HepG2 (cell line): Measurements from ENCODE around the gene FAM193A. TPM values are rescaled to one million over a fixed set of nuclear protein-coding genes. Genes with fewer than 3 reads are reported as not detected.

Experiments
- ATAC-seq: fragments of 200-7000 bp; cut with Tn5 transposase; 3 replicates; pipeline ENCODE4 v1.9.1; 2020; ENCODE audit warnings: mild to moderate bottlenecking, moderate library complexity
- BruUV-seq: library from RNA; stranded (reverse); fragments of 400-500 nt; replicated peaks from 2 replicates; lab custom pipeline; 2021; lab: Mats Ljungman, UMichigan
- CTCF ChIA-PET: fragments of 300-600 bp; formaldehyde crosslinking; extraction: SDS; loops from one replicate; lab custom pipeline; 2021; ENCODE audit warnings: low total read pairs, inconsistent platforms, low intra/inter-chr PET ratio; lab: Yijun Ruan, JAX
- POLR2A ChIA-PET: fragments of 350-600 bp; sonication (Branson Sonifier 250); formaldehyde crosslinking; loops from one replicate; lab custom pipeline; 2020; ENCODE audit warnings: antibody characterized with exemption, inconsistent platforms; lab: Yijun Ruan, JAX
- DNase-seq: peaks from one replicate; pipeline ENCODE4 v3.0.0-alpha.2; 2015; ENCODE audit warnings: low spot score
- FAIRE-seq: peaks from 3 replicates; lab custom pipeline; 2011; peaks lifted over from hg19 to GRCh38; lab: Jason Lieb, UNC
- H2AFZ ChIP-seq: one replicate; pipeline ENCODE4 v1.6.1; 2011; ENCODE audit warnings: low read length, inconsistent platforms
- H3K27ac ChIP-seq: fragments of 300-600 bp; 3 replicates; pipeline ENCODE4 v1.8.0; 2011; ENCODE audit warnings: mixed run types, mild to moderate bottlenecking, mixed read lengths, low read length, inconsistent platforms; ENCODE audit not compliant: insufficient read depth; ENCODE audit errors: extremely low read length
- H3K27me3 ChIP-seq, 2 experiments: fragments of 200-600 bp in 1 of 2; 2 replicates in 1 of 2; 3 replicates in 1 of 2; pipeline versions ENCODE4 v1.6.0 to v1.8.0; 2011; ENCODE audit warnings: low read length in 2 of 2, mild to moderate bottlenecking in 2 of 2, moderate library complexity in 2 of 2, inconsistent platforms in 1 of 2; ENCODE audit not compliant: insufficient read depth in 2 of 2, control insufficient read depth in 1 of 2
- H3K36me3 ChIP-seq, 2 experiments: fragments of 200-600 bp in 1 of 2; replicated peaks in 1 of 2; 2 replicates in 1 of 2; 3 replicates in 1 of 2; pipeline versions ENCODE4 v1.5.1 to v1.8.0; 2011; ENCODE audit warnings: low read length in 2 of 2, inconsistent platforms in 1 of 2; ENCODE audit not compliant: insufficient read depth in 2 of 2, control insufficient read depth in 1 of 2
- H3K4me1 ChIP-seq: 2 replicates; pipeline ENCODE4 v1.5.1; 2012; ENCODE audit warnings: low read length, inconsistent platforms; ENCODE audit not compliant: insufficient read depth
- H3K4me2 ChIP-seq: 2 replicates; pipeline ENCODE4 v1.6.0; 2011; ENCODE audit warnings: low read depth, low read length, inconsistent platforms
- H3K4me3 ChIP-seq, 3 experiments: fragments of 200-600 bp in 1 of 3; sonication (generic), shearing (Covaris generic) in 1 of 3; replicated peaks in 1 of 3; 2 replicates each; pipeline ENCODE4 v1.5.1; 2011 to 2016; ENCODE audit warnings: low read length in 3 of 3, inconsistent platforms in 2 of 3, low read depth in 2 of 3, mild to moderate bottlenecking in 2 of 3, control low read depth in 1 of 3, mixed read lengths in 1 of 3; ENCODE audit not compliant: insufficient read depth in 1 of 3
- H3K79me2 ChIP-seq: one replicate; pipeline ENCODE4 v1.6.1; 2011; ENCODE audit warnings: low read length, inconsistent platforms; ENCODE audit not compliant: insufficient read depth
- H3K9ac ChIP-seq: 2 replicates; pipeline ENCODE4 v1.6.0; 2011; ENCODE audit warnings: mild to moderate bottlenecking, low read depth, low read length, inconsistent platforms; ENCODE audit not compliant: insufficient read depth
- H3K9me3 ChIP-seq: 2 replicates; pipeline ENCODE4 v1.5.1; 2012; ENCODE audit warnings: mild to moderate bottlenecking, low read length
- H4K20me1 ChIP-seq: 2 replicates; pipeline ENCODE4 v1.6.0; 2011; ENCODE audit warnings: inconsistent platforms, mild to moderate bottlenecking, low read length, moderate library complexity; ENCODE audit not compliant: insufficient read depth
- KDM5B ChIP-seq: sonication (generic); formaldehyde crosslinking; IDR thresholded peaks from 2 replicates; pipeline ENCODE4 v1.4.0; 2020; ENCODE audit warnings: missing genetic modification reagents, mild to moderate bottlenecking, borderline replicate concordance
- NCOA5 ChIP-seq: sonication (generic); formaldehyde crosslinking; IDR thresholded peaks from 2 replicates; pipeline ENCODE4 v1.4.0; 2020; ENCODE audit warnings: missing genetic modification reagents
- PHB2 ChIP-seq: fragments of 450-650 bp; IDR thresholded peaks from 2 replicates; pipeline ENCODE4 v1.6.1; 2018; ENCODE audit not compliant: partially characterized antibody
- PHF8 ChIP-seq: sonication (generic); formaldehyde crosslinking; IDR thresholded peaks from 2 replicates; pipeline ENCODE4 v1.5.0; 2020; ENCODE audit warnings: missing genetic modification reagents
- ZNF547 ChIP-seq: sonication (generic); formaldehyde crosslinking; IDR thresholded peaks from 2 replicates; pipeline ENCODE4 v1.5.1; 2020; ENCODE audit warnings: mild to moderate bottlenecking, missing genetic modification reagents
- ZNF574 ChIP-seq: sonication (generic); formaldehyde crosslinking; IDR thresholded peaks from 2 replicates; pipeline ENCODE4 v1.4.0; 2020; ENCODE audit warnings: missing genetic modification reagents
- ZNF615 ChIP-seq: sonication (generic); formaldehyde crosslinking; IDR thresholded peaks from 2 replicates; pipeline ENCODE4 v1.5.0; 2020; ENCODE audit warnings: mild to moderate bottlenecking, missing genetic modification reagents, borderline replicate concordance
- ZNF768 ChIP-seq: sonication (generic); formaldehyde crosslinking; IDR thresholded peaks from 2 replicates; pipeline ENCODE4 v1.4.0; 2020; ENCODE audit warnings: missing genetic modification reagents
- WGBS: methylation state at CpG from one replicate; pipeline ENCODE4 v1.1.6; 2017; ENCODE audit warnings: low lambda C conversion rate; 5-methylcytosine and 5-hydroxymethylcytosine counted together
- in situ Hi-C: cut with HindIII; loops from 2 replicates; pipeline ENCODE4 v1.10.0; 2017; ENCODE audit warnings: low pct_unique_long_range_greater_than_20kb; ENCODE audit not compliant: extremely low pct_ligation_motif_present
- intact Hi-C: fragments of 100-400 bp; cut with micrococcal nuclease; formaldehyde crosslinking; loops from one replicate; pipeline ENCODE4 v1.10.0; 2022; ENCODE audit not compliant: unreplicated experiment
- polyA plus RNA-seq, 8 experiments: library from polyadenylated mRNA; depleted of rRNA in 3 of 8; stranded (reverse) in 7 of 8; unstranded in 1 of 8; fragments of >200 nt; fragmentation: Illumina TruSeq in 4 of 8; extraction: Trizol in 4 of 8; gene quantifications; 2 replicates each; pipeline versions ENCODE4 v1.2.1 to v1.2.3, GENCODE V29; 2011 to 2016; ENCODE audit warnings: low read depth in 4 of 8, missing spikeins in 1 of 8, mixed read lengths in 1 of 8; ENCODE audit not compliant: insufficient read depth in 1 of 8
- total RNA-seq, 5 experiments: library from RNA; depleted of rRNA; stranded (reverse); fragments of >200 nt; fragmentation: Illumina TruSeq; extraction: Trizol; gene quantifications; 2 replicates each; pipeline ENCODE4 v1.2.3, GENCODE V29; 2016; ENCODE audit warnings: low read depth in 1 of 5
- TF ChIP-seq, protein P1 (sequence below): sonication (generic); formaldehyde crosslinking; IDR thresholded peaks from 2 replicates; pipeline ENCODE4 v1.4.0; 2020; ENCODE audit warnings: low read depth, missing genetic modification reagents

FAM193A gene
- total and polyA plus RNA-seq, 2 of the 13 experiments (the other 11 are each of a cell fraction or from before 2014, with no cell fraction given): 5.7 to 8.7 TPM

DNA sequence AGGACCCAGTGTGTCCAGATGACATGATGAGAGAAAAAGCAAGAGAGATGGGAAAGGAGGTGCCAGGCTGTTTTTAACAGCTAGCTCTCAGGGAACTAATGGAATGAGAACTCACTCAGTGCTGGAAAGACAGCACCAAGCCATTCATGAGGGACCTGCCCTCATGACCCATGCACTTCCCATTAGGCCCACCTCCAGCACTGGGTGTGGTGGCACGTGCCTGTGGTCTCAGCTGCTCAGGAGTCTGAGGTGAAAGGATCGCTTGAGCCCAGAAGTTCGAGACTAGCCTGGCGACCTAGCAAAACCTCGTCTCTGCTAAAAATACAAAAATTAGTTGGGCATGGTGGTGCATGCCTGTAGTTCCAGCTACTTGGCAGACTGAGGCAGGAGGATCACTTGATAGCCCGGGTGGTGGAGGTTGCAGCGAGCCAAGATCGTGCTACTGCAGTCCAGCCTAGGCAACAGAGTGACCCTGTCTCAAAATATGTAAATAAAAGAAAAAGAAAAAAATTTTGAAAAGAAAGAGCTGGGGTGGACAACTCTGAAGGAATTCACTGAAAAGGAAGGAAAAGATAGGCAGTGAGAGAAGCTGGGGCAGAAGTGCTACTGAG, 50.9 kb downstream of the FAM193A start (continued):
- TF ChIP-seq, protein P1, sequence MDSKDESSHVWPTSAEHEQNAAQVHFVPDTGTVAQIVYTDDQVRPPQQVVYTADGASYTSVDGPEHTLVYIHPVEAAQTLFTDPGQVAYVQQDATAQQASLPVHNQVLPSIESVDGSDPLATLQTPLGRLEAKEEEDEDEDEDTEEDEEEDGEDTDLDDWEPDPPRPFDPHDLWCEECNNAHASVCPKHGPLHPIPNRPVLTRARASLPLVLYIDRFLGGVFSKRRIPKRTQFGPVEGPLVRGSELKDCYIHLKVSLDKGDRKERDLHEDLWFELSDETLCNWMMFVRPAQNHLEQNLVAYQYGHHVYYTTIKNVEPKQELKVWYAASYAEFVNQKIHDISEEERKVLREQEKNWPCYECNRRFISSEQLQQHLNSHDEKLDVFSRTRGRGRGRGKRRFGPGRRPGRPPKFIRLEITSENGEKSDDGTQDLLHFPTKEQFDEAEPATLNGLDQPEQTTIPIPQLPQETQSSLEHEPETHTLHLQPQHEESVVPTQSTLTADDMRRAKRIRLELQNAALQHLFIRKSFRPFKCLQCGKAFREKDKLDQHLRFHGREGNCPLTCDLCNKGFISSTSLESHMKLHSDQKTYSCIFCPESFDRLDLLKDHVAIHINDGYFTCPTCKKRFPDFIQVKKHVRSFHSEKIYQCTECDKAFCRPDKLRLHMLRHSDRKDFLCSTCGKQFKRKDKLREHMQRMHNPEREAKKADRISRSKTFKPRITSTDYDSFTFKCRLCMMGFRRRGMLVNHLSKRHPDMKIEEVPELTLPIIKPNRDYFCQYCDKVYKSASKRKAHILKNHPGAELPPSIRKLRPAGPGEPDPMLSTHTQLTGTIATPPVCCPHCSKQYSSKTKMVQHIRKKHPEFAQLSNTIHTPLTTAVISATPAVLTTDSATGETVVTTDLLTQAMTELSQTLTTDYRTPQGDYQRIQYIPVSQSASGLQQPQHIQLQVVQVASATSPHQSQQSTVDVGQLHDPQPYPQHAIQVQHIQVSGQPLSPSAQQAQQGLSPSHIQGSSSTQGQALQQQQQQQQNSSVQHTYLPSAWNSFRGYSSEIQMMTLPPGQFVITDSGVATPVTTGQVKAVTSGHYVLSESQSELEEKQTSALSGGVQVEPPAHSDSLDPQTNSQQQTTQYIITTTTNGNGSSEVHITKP (CRISPR knock-in tag): no peak

DNA sequence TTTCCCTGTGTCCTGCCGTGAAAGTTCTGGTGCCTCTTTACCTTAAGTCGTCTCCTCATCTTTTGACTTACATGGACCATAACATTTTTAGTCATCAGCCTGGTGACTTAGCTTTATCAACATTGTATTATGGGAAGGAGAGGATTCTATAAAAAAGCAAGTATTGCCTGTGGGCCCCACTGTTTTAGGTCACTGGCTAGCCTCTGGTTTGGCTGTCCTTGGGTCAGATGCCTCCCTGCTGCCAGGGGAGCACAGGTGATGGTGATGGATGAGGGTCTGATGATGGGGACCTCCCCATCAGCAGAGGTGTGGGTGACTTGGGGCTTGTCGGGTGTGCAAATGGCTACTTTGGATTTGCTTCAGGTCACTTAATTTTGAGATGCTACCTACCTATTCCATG, 51.8 kb downstream of the FAM193A start:
- TF ChIP-seq ZNF615 (CRISPR knock-in tag) (no peak), ZNF574 (CRISPR knock-in tag) (no peak), ZNF768 (CRISPR knock-in tag) (no peak), KDM5B (CRISPR knock-in tag) (no peak), PHB2 (no peak), NCOA5 (CRISPR knock-in tag) (no peak), ZNF547 (CRISPR knock-in tag) (no peak), PHF8 (no peak)
- in situ Hi-C loops: no loop called here
- H3K79me2 ChIP-seq: peaks cover 92% of the 10 kb centered on the region
- intact Hi-C loops: no loop called here
- H3K4me1 ChIP-seq: peaks cover 14% of the 10 kb centered on the region
- BruUV-seq: no TSS peak
- peaks cover 55% of the 10 kb centered on the region for H4K20me1 ChIP-seq
- no peaks in the 10 kb centered on the region for H3K9me3 ChIP-seq
- H3K4me3 ChIP-seq: no peak overlapping the region
- no peak for ATAC-seq
- H3K27ac ChIP-seq: no peak overlapping the region
- no peaks in the 10 kb centered on the region for H3K27me3 ChIP-seq
- H3K9ac ChIP-seq: no peak overlapping the region
- 94% methylated on average over 3 of the region's 3 CpGs for WGBS
- POLR2A ChIA-PET: no interaction called here
- no peak for DNase-seq
- H2AFZ ChIP-seq: no peak overlapping the region
- no peak for FAIRE-seq
- H3K36me3 ChIP-seq: peaks cover 0 to 3% of the 10 kb centered on the region in 2 experiments; a peak in 1 of 5 replicates
- no peak overlapping the region for H3K4me2 ChIP-seq
- CTCF ChIA-PET: no interaction called here
